Neutrophil (primary cell): ENCODE measurements around the gene CCDC142.

Experiments used
- H3K27ac ChIP-seq: fragments of 200-600 bp; sonication (generic); 2 replicates; pipeline ENCODE4 v1.5.1; 2016; ENCODE audit warnings: mild to moderate bottlenecking, moderate library complexity
- H3K27me3 ChIP-seq: fragments of 200-600 bp; sonication (generic); 2 replicates; pipeline ENCODE4 v1.6.0; 2016; ENCODE audit warnings: mild to moderate bottlenecking
- H3K36me3 ChIP-seq: fragments of 200-600 bp; sonication (generic); 2 replicates; pipeline ENCODE4 v1.5.1; 2017
- H3K4me1 ChIP-seq, 2 experiments: fragments of 200-600 bp in 1 of 2; sonication (generic) in 1 of 2; 1 replicate in 1 of 2; 2 replicates in 1 of 2; pipeline versions ENCODE4 v1.5.1 to v1.6.1; 2013 to 2016; ENCODE audit warnings: low read depth in 1 of 2, low read length in 1 of 2, mild to moderate bottlenecking in 1 of 2, moderate library complexity in 1 of 2; ENCODE audit not compliant: control insufficient read depth in 1 of 2, insufficient read depth in 1 of 2
- H3K4me3 ChIP-seq, 2 experiments: fragments of 200-600 bp in 1 of 2; sonication (generic) in 1 of 2; 1 replicate in 1 of 2; 2 replicates in 1 of 2; pipeline ENCODE4 v1.5.1; 2013 to 2016; ENCODE audit warnings: low read depth in 1 of 2, low read length in 1 of 2, mild to moderate bottlenecking in 1 of 2, moderate library complexity in 1 of 2
- H3K9me3 ChIP-seq: fragments of 200-600 bp; sonication (generic); 2 replicates; pipeline ENCODE4 v1.5.1; 2016
- TF ChIP-seq, protein P1 (sequence below): fragments of 200-600 bp; sonication (generic); IDR thresholded peaks from 2 replicates; pipeline ENCODE4 v1.5.1; 2016; ENCODE audit warnings: antibody characterized with exemption

Gene CCDC142

DNA sequence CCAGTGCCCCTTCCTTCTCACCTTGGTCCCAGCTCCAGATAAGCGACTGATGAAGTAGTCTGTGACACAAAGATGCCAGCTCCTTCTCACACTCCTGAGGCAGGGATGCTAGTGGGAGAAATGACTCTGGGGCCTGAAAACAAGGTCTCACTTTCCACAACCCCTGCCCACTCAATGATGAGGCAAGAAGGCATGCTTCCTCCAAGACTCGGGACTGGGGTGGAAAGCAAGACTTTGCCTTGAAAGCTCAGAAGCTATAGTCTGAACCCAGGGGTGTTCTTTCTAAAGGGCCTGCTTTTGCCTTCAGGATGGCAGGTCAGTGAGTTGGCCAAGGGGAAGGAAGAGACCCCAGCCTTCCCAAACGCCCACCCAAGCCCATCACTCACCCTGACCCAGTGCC lies 1.4 kb downstream of the CCDC142 start:
- TF ChIP-seq, protein P1, sequence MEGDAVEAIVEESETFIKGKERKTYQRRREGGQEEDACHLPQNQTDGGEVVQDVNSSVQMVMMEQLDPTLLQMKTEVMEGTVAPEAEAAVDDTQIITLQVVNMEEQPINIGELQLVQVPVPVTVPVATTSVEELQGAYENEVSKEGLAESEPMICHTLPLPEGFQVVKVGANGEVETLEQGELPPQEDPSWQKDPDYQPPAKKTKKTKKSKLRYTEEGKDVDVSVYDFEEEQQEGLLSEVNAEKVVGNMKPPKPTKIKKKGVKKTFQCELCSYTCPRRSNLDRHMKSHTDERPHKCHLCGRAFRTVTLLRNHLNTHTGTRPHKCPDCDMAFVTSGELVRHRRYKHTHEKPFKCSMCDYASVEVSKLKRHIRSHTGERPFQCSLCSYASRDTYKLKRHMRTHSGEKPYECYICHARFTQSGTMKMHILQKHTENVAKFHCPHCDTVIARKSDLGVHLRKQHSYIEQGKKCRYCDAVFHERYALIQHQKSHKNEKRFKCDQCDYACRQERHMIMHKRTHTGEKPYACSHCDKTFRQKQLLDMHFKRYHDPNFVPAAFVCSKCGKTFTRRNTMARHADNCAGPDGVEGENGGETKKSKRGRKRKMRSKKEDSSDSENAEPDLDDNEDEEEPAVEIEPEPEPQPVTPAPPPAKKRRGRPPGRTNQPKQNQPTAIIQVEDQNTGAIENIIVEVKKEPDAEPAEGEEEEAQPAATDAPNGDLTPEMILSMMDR = no peak
- peaks cover 21% of the 10 kb centered on the region for H3K36me3 ChIP-seq
- peaks cover 23 to 28% of the 10 kb centered on the region in 2 experiments for H3K4me1 ChIP-seq
- peak overlapping the region; percentile 95 to 100 for H3K4me3 ChIP-seq
- H3K9me3 ChIP-seq = no peaks in the 10 kb centered on the region
- no peak overlapping the region for H3K27ac ChIP-seq
- H3K27me3 ChIP-seq = no peaks in the 10 kb centered on the region

DNA sequence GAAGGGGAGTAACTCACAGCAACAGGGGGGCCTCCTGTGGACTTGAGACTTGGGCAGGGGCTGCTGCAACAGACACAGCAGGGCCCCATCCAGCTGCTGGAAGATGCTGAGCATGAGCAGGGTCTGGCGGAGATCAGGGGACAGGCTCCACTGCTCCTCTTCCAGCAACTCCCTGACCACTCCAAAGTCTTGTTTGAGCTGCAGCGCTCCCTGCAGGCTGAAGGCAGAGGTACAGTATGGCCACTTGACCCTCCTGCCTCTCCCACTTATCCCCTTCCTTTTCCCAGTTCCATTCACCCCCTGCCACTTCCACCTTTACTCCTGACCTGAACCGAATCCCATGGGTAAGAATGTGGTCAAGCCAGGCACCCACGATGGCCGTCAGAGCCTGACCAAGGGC lies 7.9 kb downstream of the CCDC142 start:
- H3K4me1 ChIP-seq = peaks cover 22 to 23% of the 10 kb centered on the region in 2 experiments
- no peaks in the 10 kb centered on the region for H3K27me3 ChIP-seq
- TF ChIP-seq, protein P1 = no peak
- no peak overlapping the region for H3K27ac ChIP-seq
- peaks cover 25% of the 10 kb centered on the region for H3K36me3 ChIP-seq
- H3K4me3 ChIP-seq = no peak overlapping the region
- H3K9me3 ChIP-seq = no peaks in the 10 kb centered on the region

DNA sequence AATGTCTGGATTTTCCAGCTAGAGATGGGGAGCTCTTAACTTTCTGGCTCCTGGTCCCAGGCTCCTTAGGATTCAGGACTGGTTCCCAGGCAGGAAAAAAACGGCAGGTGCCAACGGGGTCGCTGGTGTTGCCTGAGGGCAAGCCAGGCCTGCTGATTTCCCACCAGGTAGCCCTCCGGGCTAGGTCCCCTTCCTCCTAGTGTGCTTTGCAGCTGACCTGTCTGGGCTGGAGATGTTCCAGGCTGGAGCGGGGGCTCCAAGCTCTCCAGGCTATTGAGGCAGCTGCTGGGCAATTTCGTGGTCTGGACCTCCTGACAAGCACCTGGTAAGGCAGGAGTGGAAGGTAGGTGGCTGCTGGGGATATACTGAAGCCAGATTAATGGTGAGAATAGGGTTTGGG lies 8.3 kb downstream of the CCDC142 start:
- no peak overlapping the region for H3K4me3 ChIP-seq

DNA sequence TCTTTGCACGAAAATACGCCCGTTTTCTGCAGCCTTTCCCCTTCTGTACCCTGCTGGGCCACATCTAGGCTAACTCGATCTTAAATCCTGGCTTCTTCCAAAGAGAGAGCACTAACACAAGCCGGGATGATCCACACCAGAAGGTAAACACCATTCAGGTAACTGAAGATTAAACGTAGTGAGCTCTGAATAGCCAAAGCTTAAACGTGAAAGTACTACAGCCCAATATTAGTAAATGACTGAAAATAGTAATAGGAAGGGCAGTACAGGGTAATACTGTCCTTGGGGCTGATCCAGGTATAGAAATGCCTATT lies 9.9 kb downstream of the CCDC142 start:
- Histone ChIP-seq H3K36me3 (peaks cover 25% of the 10 kb centered on the region), H3K9me3 (no peaks in the 10 kb centered on the region), H3K27me3 (no peaks in the 10 kb centered on the region), H3K4me3 (peak overlapping the region; percentile 85 to 90), H3K27ac (peak overlapping the region; percentile 89), H3K4me1 (peaks cover 22 to 23% of the 10 kb centered on the region in 2 experiments)
- TF ChIP-seq, protein P1 = peak; percentile 2

More for the DNA sequence above, 8.3 kb downstream of the CCDC142 start:
- no peak overlapping the region for H3K27ac ChIP-seq
- no peaks in the 10 kb centered on the region for H3K9me3 ChIP-seq
- no peaks in the 10 kb centered on the region for H3K27me3 ChIP-seq
- peaks cover 22 to 23% of the 10 kb centered on the region in 2 experiments for H3K4me1 ChIP-seq
- H3K36me3 ChIP-seq = peaks cover 25% of the 10 kb centered on the region
- TF ChIP-seq, protein P1 = no peak

DNA sequence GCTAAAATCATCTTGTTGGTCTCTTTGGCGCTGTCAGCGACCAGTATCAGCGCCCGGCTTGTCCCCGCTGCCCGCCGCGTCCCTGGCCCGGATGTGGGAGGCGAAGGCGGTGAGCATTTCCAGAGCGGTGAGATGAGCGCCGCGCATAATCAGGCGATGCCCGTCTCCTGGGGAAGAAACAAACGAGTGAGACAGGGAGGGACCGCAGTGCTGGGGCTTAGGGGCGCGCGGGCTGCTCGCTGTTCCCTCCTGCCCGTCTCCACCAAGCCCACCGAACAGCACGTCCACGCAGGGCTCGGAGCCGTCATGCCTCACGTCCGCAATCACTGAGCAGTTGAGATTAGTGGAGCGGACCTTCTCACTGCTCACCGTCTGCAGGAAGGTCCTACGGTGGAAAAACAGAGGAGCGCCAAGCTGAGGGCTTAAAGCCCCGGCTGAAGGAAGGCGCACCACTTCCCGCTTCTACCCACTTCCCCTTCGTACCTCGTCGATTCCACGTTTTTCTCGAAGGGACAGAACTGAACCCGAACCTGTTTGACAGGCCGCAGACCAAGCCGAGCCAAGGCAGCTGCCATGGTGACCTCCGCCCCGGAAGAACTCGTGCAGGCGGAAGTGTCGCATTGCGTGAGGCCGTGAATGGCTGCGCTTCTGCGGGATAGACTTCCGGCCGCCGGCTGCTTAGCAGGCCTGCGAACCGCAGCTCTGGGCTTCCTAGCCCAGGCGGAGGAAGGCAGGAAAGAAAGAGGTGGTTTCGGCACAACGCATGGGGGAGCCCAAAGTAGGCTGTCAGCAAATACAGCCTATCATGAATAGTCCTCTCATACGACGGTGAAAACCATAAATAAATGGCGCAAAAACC lies 10.5 kb downstream of the CCDC142 start, which contains the start of gene MRPL53:
TSS of gene MRPL53 (minus strand) at position 595 of the 859 bp plus-strand sequence. CDS start at position 575, 20 bp downstream.
- Histone ChIP-seq H3K27ac (peak within 1 kb of the TSS; percentile 89), H3K4me1 (peaks cover 22 to 23% of the 10 kb centered on the region in 2 experiments), H3K4me3 (peak within 1 kb of the TSS; percentile 85 to 90), H3K36me3 (peaks cover 25% of the 10 kb centered on the region), H3K27me3 (no peaks in the 10 kb centered on the region), H3K9me3 (no peaks in the 10 kb centered on the region)
- TF ChIP-seq, protein P1 = peak; percentile 29
